MG63 (cell line): Measurements from ENCODE around the gene PRSS37. TPM values are rescaled to one million over a fixed set of nuclear protein-coding genes. Genes with fewer than 3 reads are reported as not detected.
"Not testable (repeated sequence)": the region's sequence is repeated elsewhere in the genome, so short reads cannot be mapped to it uniquely, and the experiment has no call there.

ENCODE experiments used
- DNase-seq: peaks from one replicate; pipeline ENCODE4 v3.0.0-alpha.2; 2020
- H3K27me3 ChIP-seq: fragments of 250-450 bp; sonication (Bioruptor Pico); 2 replicates; pipeline ENCODE4 v1.5.1; 2020; ENCODE audit warnings: mild to moderate bottlenecking, moderate library complexity
- H3K36me3 ChIP-seq: fragments of 250-450 bp; sonication (Bioruptor Pico); 2 replicates; pipeline ENCODE4 v1.5.1; 2020; ENCODE audit warnings: mild to moderate bottlenecking, moderate library complexity
- H3K4me3 ChIP-seq: fragments of 250-450 bp; sonication (Bioruptor Pico); 2 replicates; pipeline ENCODE4 v1.5.1; 2020; ENCODE audit warnings: mild to moderate bottlenecking, moderate library complexity
- H3K9me3 ChIP-seq: fragments of 250-450 bp; sonication (Bioruptor Pico); 2 replicates; pipeline ENCODE4 v1.5.1; 2020; ENCODE audit warnings: mild to moderate bottlenecking, moderate library complexity
- total RNA-seq: library from RNA; depleted of rRNA; stranded (reverse); fragments of >200 nt; shearing (Covaris generic); gene quantifications from 2 replicates; pipeline ENCODE4 v1.2.3, GENCODE V29; 2014; ENCODE audit warnings: low replicate concordance; rRNA removed

PRSS37 gene
- total RNA-seq, 1 experiment from 2014 or later: not detected

- DNase-seq: no peak
These were observed 2.7 kb downstream of the PRSS37 start for GRCh38 chr7:141838581-141838980.

GRCh38 chr7:141837683-141838082 is 3.6 kb downstream of the PRSS37 start:
- H3K27me3 ChIP-seq: no peaks in the 10 kb centered on the region
- no peak overlapping the region for H3K4me3 ChIP-seq
- no peaks in the 10 kb centered on the region for H3K9me3 ChIP-seq
- no peaks in the 10 kb centered on the region for H3K36me3 ChIP-seq
- DNase-seq: no peak

More at GRCh38 chr7:141838581-141838980, 2.7 kb downstream of the PRSS37 start:
- Histone ChIP-seq H3K9me3 (no peaks in the 10 kb centered on the region), H3K36me3 (no peaks in the 10 kb centered on the region), H3K27me3 (no peaks in the 10 kb centered on the region), H3K4me3 (no peak overlapping the region)

- H3K4me3 ChIP-seq, H3K36me3 ChIP-seq, H3K27me3 ChIP-seq, H3K9me3 ChIP-seq, DNase-seq: not testable (repeated sequence)
These were observed 18.9 kb downstream of the PRSS37 start for GRCh38 chr7:141822432-141822831.

GRCh38 chr7:141820067-141820466 is 21.2 kb downstream of the PRSS37 start:
- Histone ChIP-seq H3K4me3 (no peak overlapping the region), H3K36me3 (no peaks in the 10 kb centered on the region)
- DNase-seq: no peak

GRCh38 chr7:141792526-141792925 is 48.8 kb downstream of the PRSS37 start:
- DNase-seq: no peak
- H3K9me3 ChIP-seq: no peaks in the 10 kb centered on the region
- H3K27me3 ChIP-seq: no peaks in the 10 kb centered on the region
- H3K4me3 ChIP-seq: no peak overlapping the region
- no peaks in the 10 kb centered on the region for H3K36me3 ChIP-seq

More at GRCh38 chr7:141820067-141820466, 21.2 kb downstream of the PRSS37 start:
- Histone ChIP-seq H3K9me3 (peaks cover 3% of the 10 kb centered on the region; the same call in 1 of the 2 replicates), H3K27me3 (no peaks in the 10 kb centered on the region)

GRCh38 chr7:141789917-141790316 is 51.4 kb downstream of the PRSS37 start, which contains the start of gene TAS2R5:
TAS2R5 (plus strand) TSS chr7:141790217; CDS start chr7:141790362, 145 bp downstream.
- no peak within 1 kb of the TSS for H3K4me3 ChIP-seq
- H3K27me3 ChIP-seq: no peaks in the 10 kb centered on the region
- no peak for DNase-seq
- H3K36me3 ChIP-seq: no peaks in the 10 kb centered on the region
- H3K9me3 ChIP-seq: no peaks in the 10 kb centered on the region

GRCh38 chr7:141788296-141788695 is 53.0 kb downstream of the PRSS37 start:
- no peaks in the 10 kb centered on the region for H3K9me3 ChIP-seq
- no peaks in the 10 kb centered on the region for H3K36me3 ChIP-seq
- no peaks in the 10 kb centered on the region for H3K27me3 ChIP-seq
- DNase-seq: no peak
- no peak overlapping the region for H3K4me3 ChIP-seq

Other genes starting within 250 kb of the PRSS37 start
- 1.3 and 2.1 TPM in 2 replicates for gene DENND11, start 139.3 kb downstream of the PRSS37 start, total RNA-seq
- gene WEE2, start 133.1 kb downstream of the PRSS37 start, total RNA-seq: not detected in 2 replicates
- gene SSBP1, start 103.1 kb downstream of the PRSS37 start, total RNA-seq: 135 and 212 TPM in 2 replicates
- gene TAS2R3, start 77.4 kb downstream of the PRSS37 start, total RNA-seq: not detected in 2 replicates
- gene TAS2R4, start 64.8 kb downstream of the PRSS37 start, total RNA-seq: not detected in 2 replicates
- not detected in 2 replicates for gene TAS2R5, start 51.3 kb downstream of the PRSS37 start, total RNA-seq
- gene OR9A4, start 74.9 kb upstream of the PRSS37 start, total RNA-seq: not detected in 2 replicates
- gene CLEC5A, start 105.5 kb upstream of the PRSS37 start, total RNA-seq: not detected in 2 replicates
- gene TAS2R38, start 132.3 kb upstream of the PRSS37 start, total RNA-seq: not detected in 2 replicates
- gene MGAM, start 154.4 kb upstream of the PRSS37 start, total RNA-seq: not detected in 2 replicates